Karpas-422 (cell line): Measurements from ENCODE around the gene HRAS. TPM values are rescaled to one million over a fixed set of nuclear protein-coding genes. Genes with fewer than 3 reads are reported as not detected.

Experiments used
- DNase-seq: peaks from one replicate; pipeline ENCODE4 v3.0.0-alpha.2; 2015
- H2AFZ ChIP-seq: fragments of 200-600 bp; sonication (generic); 2 replicates; pipeline ENCODE4 v1.6.1; 2014; ENCODE audit warnings: antibody characterized with exemption, low read length, mixed read lengths
- H3K27ac ChIP-seq: fragments of 200-600 bp; sonication (generic); 2 replicates; pipeline ENCODE4 v1.5.1; 2014; ENCODE audit warnings: mild to moderate bottlenecking, low read length, moderate library complexity
- H3K27me3 ChIP-seq: fragments of 200-600 bp; sonication (generic); 2 replicates; pipeline ENCODE4 v1.6.1; 2014; ENCODE audit warnings: low read length, mixed read lengths
- H3K36me3 ChIP-seq: fragments of 200-600 bp; sonication (generic); 2 replicates; pipeline ENCODE4 v1.6.1; 2014; ENCODE audit warnings: low read length, mixed read lengths; ENCODE audit not compliant: insufficient read depth
- H3K4me1 ChIP-seq: fragments of 200-600 bp; sonication (generic); 2 replicates; pipeline ENCODE4 v1.6.1; 2014; ENCODE audit warnings: mild to moderate bottlenecking, low read length, mixed read lengths
- H3K4me2 ChIP-seq: fragments of 200-600 bp; sonication (generic); 2 replicates; pipeline ENCODE4 v1.6.1; 2014; ENCODE audit warnings: low read length, low read depth, mild to moderate bottlenecking; ENCODE audit not compliant: poor library complexity, severe bottlenecking
- H3K4me3 ChIP-seq: fragments of 200-600 bp; sonication (generic); 2 replicates; pipeline ENCODE4 v1.5.1; 2014; ENCODE audit warnings: mild to moderate bottlenecking, antibody characterized with exemption, low read length, mixed read lengths
- H3K79me2 ChIP-seq: fragments of 200-600 bp; sonication (generic); 2 replicates; pipeline ENCODE4 v1.6.1; 2014; ENCODE audit warnings: mild to moderate bottlenecking, low read length, mixed read lengths
- H3K9ac ChIP-seq: fragments of 200-600 bp; sonication (generic); 2 replicates; pipeline ENCODE4 v1.6.0; 2014; ENCODE audit warnings: low read length
- H3K9me2 ChIP-seq: fragments of 200-600 bp; sonication (generic), shearing (Covaris generic); replicated peaks from 2 replicates; pipeline ENCODE4 v1.6.0; 2014; ENCODE audit warnings: mild to moderate bottlenecking, low read length, moderate library complexity; ENCODE audit not compliant: insufficient read depth
- H3K9me3 ChIP-seq: fragments of 300-700, 200-600 bp; sonication (generic); 2 replicates; pipeline ENCODE4 v1.6.1; 2014; ENCODE audit warnings: low read length, mixed read lengths
- H4K20me1 ChIP-seq: fragments of 200-600 bp; sonication (generic); 2 replicates; pipeline ENCODE4 v1.6.1; 2014; ENCODE audit warnings: mild to moderate bottlenecking, antibody characterized with exemption, low read length, low read depth; ENCODE audit not compliant: insufficient read depth
- small RNA-seq: library from RNA; depleted of rRNA; stranded (forward); fragments of <200 nt; gene quantifications from one replicate; pipeline ENCODE3, GENCODE V24; 2014
- total RNA-seq: library from RNA; depleted of rRNA; stranded (reverse); fragments of >200 nt; shearing (Covaris generic); gene quantifications from 2 replicates; pipeline ENCODE4 v1.2.3, GENCODE V29; 2014; ENCODE audit warnings: low replicate concordance; rRNA removed

The HRAS gene
- total RNA-seq, 1 experiment from 2014 or later: 8.5 TPM

DNA sequence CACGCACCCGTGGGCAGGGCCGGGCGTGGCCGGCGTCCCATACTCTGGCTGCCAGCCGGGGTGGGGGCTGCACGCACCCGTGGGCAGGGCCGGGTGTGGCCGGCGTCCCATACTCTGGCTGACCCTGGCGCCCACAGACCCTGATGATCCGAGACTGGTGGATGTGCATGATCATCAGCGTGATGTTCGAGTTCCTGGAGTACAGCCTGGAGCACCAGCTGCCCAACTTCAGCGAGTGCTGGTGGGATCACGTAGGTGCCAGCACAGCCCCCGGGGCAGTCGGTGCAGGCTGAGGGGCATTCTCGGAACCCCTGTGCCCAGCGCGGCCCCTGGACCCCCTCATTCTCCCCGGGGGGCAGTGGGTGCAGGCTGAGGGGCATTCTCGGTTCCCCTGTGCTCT is 47.3 kb downstream of the HRAS start:
- DNase-seq: no peak
- H3K9me3 ChIP-seq: no peaks in the 10 kb centered on the region
- H3K79me2 ChIP-seq: no peaks in the 10 kb centered on the region
- H2AFZ ChIP-seq: no peak overlapping the region
- H3K9me2 ChIP-seq: no peaks in the 10 kb centered on the region
- no peak overlapping the region for H3K27ac ChIP-seq
- H3K4me1 ChIP-seq: no peaks in the 10 kb centered on the region
- H3K4me2 ChIP-seq: no peak overlapping the region
- no peaks in the 10 kb centered on the region for H3K36me3 ChIP-seq
- no peaks in the 10 kb centered on the region for H4K20me1 ChIP-seq
- H3K9ac ChIP-seq: no peak overlapping the region
- H3K27me3 ChIP-seq: no peaks in the 10 kb centered on the region
- no peak overlapping the region for H3K4me3 ChIP-seq

- Histone ChIP-seq H3K36me3 (no peaks in the 10 kb centered on the region), H4K20me1 (no peaks in the 10 kb centered on the region), H3K4me1 (no peaks in the 10 kb centered on the region), H3K9me3 (no peaks in the 10 kb centered on the region), H3K79me2 (no peaks in the 10 kb centered on the region), H3K4me3 (no peak overlapping the region), H3K9ac (no peak overlapping the region), H3K9me2 (no peaks in the 10 kb centered on the region), H3K27me3 (no peaks in the 10 kb centered on the region), H3K27ac (no peak overlapping the region), H2AFZ (no peak overlapping the region), H3K4me2 (no peak overlapping the region)
- no peak for DNase-seq
Measured at GRCh38 chr11:487571-488021, 47.8 kb downstream of the HRAS start.

DNA sequence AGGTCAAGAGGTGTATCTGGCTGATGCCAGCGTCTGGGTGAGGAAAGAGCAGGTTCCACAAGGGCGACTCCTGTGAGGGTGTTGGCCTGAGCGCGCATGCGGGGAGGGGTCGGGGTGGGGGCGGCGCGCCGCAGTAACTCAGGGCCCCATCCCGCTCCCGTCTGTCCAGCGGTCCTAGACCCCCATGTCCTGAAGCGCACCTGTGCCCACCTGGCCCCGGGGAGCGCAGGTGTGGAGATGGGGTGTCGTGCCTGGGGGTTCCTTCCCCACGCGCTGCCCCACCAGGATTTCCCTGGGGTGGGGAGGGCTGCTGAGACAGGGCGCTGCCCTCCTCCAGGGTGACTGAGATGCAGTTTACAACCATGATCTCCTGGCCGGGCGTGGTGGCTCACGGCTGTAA is 49.2 kb downstream of the HRAS start:
- H3K9me3 ChIP-seq: no peaks in the 10 kb centered on the region
- no peak overlapping the region for H3K9ac ChIP-seq
- H3K27me3 ChIP-seq: no peaks in the 10 kb centered on the region
- no peak for DNase-seq
- no peaks in the 10 kb centered on the region for H3K36me3 ChIP-seq
- H4K20me1 ChIP-seq: no peaks in the 10 kb centered on the region
- H3K27ac ChIP-seq: no peak overlapping the region
- H3K79me2 ChIP-seq: no peaks in the 10 kb centered on the region
- H3K4me1 ChIP-seq: no peaks in the 10 kb centered on the region
- no peaks in the 10 kb centered on the region for H3K9me2 ChIP-seq
- no peak overlapping the region for H3K4me2 ChIP-seq
- H2AFZ ChIP-seq: no peak overlapping the region
- H3K4me3 ChIP-seq: no peak overlapping the region

DNA sequence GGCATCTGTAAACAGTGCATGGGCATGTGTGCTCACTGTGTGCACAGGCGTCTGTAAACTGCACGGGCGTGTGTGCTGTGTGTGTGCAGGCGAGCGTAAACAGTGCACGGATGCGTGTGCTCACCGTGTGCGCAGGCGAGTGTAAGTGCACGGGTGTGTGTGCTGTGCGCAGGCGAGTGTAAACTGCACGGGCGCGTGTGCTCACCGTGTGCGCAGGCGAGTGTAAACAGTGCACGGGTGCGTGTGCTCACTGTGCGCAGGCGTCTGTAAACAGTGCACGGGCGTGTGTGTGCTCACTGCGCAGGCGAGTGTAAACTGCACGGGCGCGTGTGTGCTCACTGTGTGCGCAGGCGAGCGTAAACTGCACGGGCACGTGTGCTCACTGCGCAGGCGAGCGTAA is 50.8 kb downstream of the HRAS start:
- Histone ChIP-seq H3K4me1 (no peaks in the 10 kb centered on the region), H3K36me3 (no peaks in the 10 kb centered on the region), H3K9ac (no peak overlapping the region), H3K79me2 (no peaks in the 10 kb centered on the region), H3K9me2 (no peaks in the 10 kb centered on the region), H3K27me3 (no peaks in the 10 kb centered on the region), H3K4me2 (no peak overlapping the region), H3K9me3 (no peaks in the 10 kb centered on the region), H3K4me3 (no peak overlapping the region), H3K27ac (no peak overlapping the region), H2AFZ (no peak overlapping the region), H4K20me1 (no peaks in the 10 kb centered on the region)
- DNase-seq: no peak

Small RNA genes within 50 kb of the gene (small RNA-seq; reads per million reads assigned to genes)
- 188 reads per million, percentile 99 among the genes with 10 or more reads in this experiment for gene MIR210

Other genes with a start within 250 kb of the HRAS start
- gene PGGHG, start 246.4 kb downstream of the HRAS start, total RNA-seq: 17.0 and 24.2 TPM in 2 replicates
- gene IFITM5, start 236.1 kb downstream of the HRAS start, total RNA-seq: not detected in 2 replicates
- gene IFITM2, start 227.8 kb downstream of the HRAS start, total RNA-seq: 18.5 and 19.4 TPM in 2 replicates
- gene IFITM1, start 221.5 kb downstream of the HRAS start, total RNA-seq: 125 and 216 TPM in 2 replicates
- gene IFITM3, start 214.7 kb downstream of the HRAS start, total RNA-seq: 1.7 TPM in 1 of 2 replicates, not detected in the other
- gene B4GALNT4, start 166.1 kb downstream of the HRAS start, total RNA-seq: not detected in 2 replicates
- gene PKP3, start 141.4 kb downstream of the HRAS start, total RNA-seq: 0.76 TPM in 1 of 2 replicates, not detected in the other
- gene SIGIRR, start 120.6 kb downstream of the HRAS start, total RNA-seq: 28.9 and 34.6 TPM in 2 replicates
- gene ANO9, start 93.6 kb downstream of the HRAS start, total RNA-seq: 1.4 and 2.2 TPM in 2 replicates
- gene PTDSS2, start 85.3 kb downstream of the HRAS start, total RNA-seq: 13.5 and 25.4 TPM in 2 replicates
- 59.4 and 107 TPM in 2 replicates for gene RNH1, start 28.3 kb downstream of the HRAS start, total RNA-seq
- gene LRRC56, start 2.0 kb upstream of the HRAS start, total RNA-seq: 0.37 and 4.6 TPM in 2 replicates
- 6.2 and 14.3 TPM in 2 replicates for gene LMNTD2, start 25.2 kb upstream of the HRAS start, total RNA-seq
- gene RASSF7, start 25.4 kb upstream of the HRAS start, total RNA-seq: 13.8 and 29.1 TPM in 2 replicates
- gene PHRF1, start 40.9 kb upstream of the HRAS start, total RNA-seq: 8.7 and 20.9 TPM in 2 replicates
- 34.6 and 53.5 TPM in 2 replicates for gene IRF7, start 80.4 kb upstream of the HRAS start, total RNA-seq
- gene CDHR5, start 89.4 kb upstream of the HRAS start, total RNA-seq: 0.04 TPM in 1 of 2 replicates, not detected in the other
- not detected in 2 replicates for gene SCT, start 91.6 kb upstream of the HRAS start, total RNA-seq
- gene DRD4, start 101.7 kb upstream of the HRAS start, total RNA-seq: not detected in 2 replicates
- gene DEAF1, start 159.6 kb upstream of the HRAS start, total RNA-seq: 35.9 and 57.3 TPM in 2 replicates
- gene TMEM80, start 160.2 kb upstream of the HRAS start, total RNA-seq: 25.4 and 32.8 TPM in 2 replicates
- gene EPS8L2, start 170.7 kb upstream of the HRAS start, total RNA-seq: 2.3 and 10.4 TPM in 2 replicates
- gene TALDO1, start 211.9 kb upstream of the HRAS start, total RNA-seq: 127 and 177 TPM in 2 replicates
- 43.6 and 61.0 TPM in 2 replicates for gene GATD1, start 241.9 kb upstream of the HRAS start, total RNA-seq